ENCODE results near the gene MRPL18. TPM values are rescaled to one million over a fixed set of nuclear protein-coding genes. Genes with fewer than 3 reads are reported as not detected.

The MRPL18 gene
- 16.7 and 22.8 TPM in 2 replicates for total RNA-seq (2011; cell fraction: chromatin; rRNA removed; ENCODE audit: low replicate concordance)
- total RNA-seq (2011; cell fraction: nucleolus; rRNA removed), result 19.2 and 19.5 TPM in 2 replicates
- total RNA-seq (2011; cell fraction: nucleoplasm; rRNA removed), result 26.3 and 35.2 TPM in 2 replicates
- total RNA-seq (2014; rRNA removed), result 182 and 213 TPM in 2 replicates
- 176 and 177 TPM in 2 replicates for total RNA-seq (2014; rRNA removed; fragmentation: Illumina TruSeq; extraction: Trizol)
- 181 and 197 TPM in 2 replicates for total RNA-seq (2015; rRNA removed; fragmentation: Illumina TruSeq; extraction: Trizol)
- total RNA-seq (2021), result 158 and 162 TPM in 2 replicates
- 142 and 149 TPM in 2 replicates for polyA plus RNA-seq (2011; rRNA removed)
- 83.2 and 101 TPM in 2 replicates for polyA plus RNA-seq (2011; cell fraction: cytosol; rRNA removed)
- 56.0 and 76.4 TPM in 2 replicates for polyA plus RNA-seq (2011; cell fraction: nucleus; rRNA removed)
- 136 and 193 TPM in 2 replicates for polyA plus RNA-seq (2012)
- 175 and 196 TPM in 2 replicates for polyA plus RNA-seq (2014; fragmentation: Illumina TruSeq; extraction: Trizol)
- 100 to 1,000 TPM; 395 to 456 TPM for polyA plus RNA-seq (2014; fragmentation: Nextera tagmentation; extraction: Ambion mirVana)
- polyA plus RNA-seq (2014; rRNA removed), result 220 and 256 TPM in 2 replicates
- polyA minus RNA-seq (2011; rRNA and poly(A)+ RNA removed), result 64.8 and 70.6 TPM in 2 replicates
- 28.2 and 34.9 TPM in 2 replicates for polyA minus RNA-seq (2011; cell fraction: cytosol; rRNA and poly(A)+ RNA removed)
- polyA minus RNA-seq (2011; cell fraction: nucleus; rRNA and poly(A)+ RNA removed), result 13.5 and 23.9 TPM in 2 replicates
- Bru-seq, nascent RNA, result percentile 94 among the genes with signal in this experiment
- BruChase-seq, experiment 1, labeled RNA remaining after a 2-hour chase, result percentile 92 among the genes with signal in this experiment
- BruChase-seq, experiment 2, labeled RNA remaining after a 6-hour chase, result percentile 92 among the genes with signal in this experiment
- long read RNA-seq, experiment 1, transcript MRPL18-201 (4 exons, 978 nt), result major isoform, 145 of 273 reads
- long read RNA-seq, experiment 1, transcript MRPL18-202 (4 exons, 758 nt), result minor isoform, 7 of 273 reads
- long read RNA-seq, experiment 1, partial matches to known transcripts, result 25 of 273 reads
- long read RNA-seq, experiment 1, other reads (novel, unspliced or antisense), result 95 of 273 reads
- long read RNA-seq, experiment 2, transcript MRPL18-202 (4 exons, 758 nt), result minor isoform, 6 of 195 reads
- long read RNA-seq, experiment 2, transcript MRPL18-201 (4 exons, 978 nt), result major isoform, 91 of 195 reads
- long read RNA-seq, experiment 2, partial matches to known transcripts, result 12 of 195 reads
- long read RNA-seq, experiment 2, other reads (novel, unspliced or antisense), result 86 of 195 reads
- long read RNA-seq, experiment 3, transcript MRPL18-201 (4 exons, 978 nt), result major isoform, 119 of 222 reads
- long read RNA-seq, experiment 3, transcript MRPL18-202 (4 exons, 758 nt), result minor isoform, 7 of 222 reads
- long read RNA-seq, experiment 3, partial matches to known transcripts, result 6 of 222 reads
- long read RNA-seq, experiment 3, other reads (novel, unspliced or antisense), result 88 of 222 reads

- intact Hi-C loops (cut with micrococcal nuclease) (loop anchor here (1.0 kb wide), 2 partner anchors 63 to 99 kb away; partner anchors contain the start of gene WTAP), in situ Hi-C loops (cut with MboI) (no loop called here)
- TSS peak; percentile 52 for BruUV-seq (replicated peaks)
- Histone ChIP-seq H3K27ac (ENCODE audit: extremely low read depth, low read depth, low read length) (peak within 1 kb of the TSS; percentile 95), H3K9ac (ENCODE audit: insufficient read depth in 1 of 2, low read depth in 2 of 2, low read length in 2 of 2) (peak within 1 kb of the TSS; percentile 97 to 99), H3K4me3 (peak within 1 kb of the TSS; percentile 93), H3K9me3 (replicated peaks; ENCODE audit: control insufficient read depth, insufficient read depth, low read depth, low read length) (no peaks in the 10 kb centered on the region), H4K20me1 (replicated peaks; ENCODE audit: control insufficient read depth, insufficient read depth, low read length) (peaks cover 15% of the 10 kb centered on the region; the same call in 1 of the 2 replicates), H3K36me3 (ENCODE audit: control insufficient read depth, insufficient read depth, low read length) (peaks cover 73% of the 10 kb centered on the region), H3K4me2 (ENCODE audit: insufficient read depth, low read length) (peak within 1 kb of the TSS; percentile 96), H2AFZ (ENCODE audit: low read depth, low read length) (peak within 1 kb of the TSS; percentile 96), H3K9me1 (ENCODE audit: control insufficient read depth, insufficient read depth, low read length) (no peaks in the 10 kb centered on the region), H3K79me2 (ENCODE audit: control insufficient read depth, insufficient read depth, low read length) (peaks cover 89% of the 10 kb centered on the region), H3K4me1 (replicated peaks in 1 of 2; ENCODE audit: control insufficient read depth in 2 of 2, insufficient read depth in 2 of 2, low read length in 2 of 2) (peaks cover 14 to 22% of the 10 kb centered on the region in 2 experiments; a peak in 4 of 5 replicates), H3K27me3 (ENCODE audit: control insufficient read depth in 2 of 2, insufficient read depth in 2 of 2, low read length in 2 of 2) (no peaks in the 10 kb centered on the region)
- ATAC-seq, result peak; percentile 90
- peak; percentile 83 to 99 (median 92) for DNase-seq (ENCODE audit: extremely low read depth in 1 of 4, low spot score in 3 of 4)
- CTCF ChIA-PET (ENCODE audit: low intra/inter-chr PET ratio), result no interaction called here
- FAIRE-seq, result peak; percentile 97
- WGBS (ENCODE audit: insufficient coverage, low coverage, missing lambda C conversion rate), result under 1% methylated on average over 56 of the region's 56 CpGs
- POLR2A ChIA-PET, result interaction anchor here (0.6 to 4.6 kb wide), 35 partner anchors 8 to 1420 kb away, joined by 3 to 37 read pairs (median 5); partner anchors contain the start of genes PNLDC1, SOD2 and WTAP
- peak; percentile 67 for TF ChIP-seq NKRF (IDR thresholded peaks at IDR 0.05; ENCODE audit: borderline replicate concordance)
- peak; percentile 64; the same call in 1 of the 2 replicates for TF ChIP-seq CEBPZ (IDR thresholded peaks at IDR 0.05; ENCODE audit: borderline replicate concordance, low read depth, low read length)
- peak; percentile 85 for TF ChIP-seq ZBTB2 (IDR thresholded peaks at IDR 0.05)
- peak; percentile 79 for TF ChIP-seq CREB3L1 (IDR thresholded peaks at IDR 0.05; ENCODE audit: borderline replicate concordance, low read depth)
Measured at GRCh38 chr6:159790149-159790955, at the start of gene MRPL18. Gene MRPL18 (plus strand): TSS chr6:159790467. CDS start chr6:159790588, 121 bp downstream.

All from K562 (cell line).